NCI-H2196 (cell line): ENCODE results near the gene ZNF576.
A peak's percentile ranks its signal among the peaks of the same experiment; 100 is the strongest.
"Not testable (repeated sequence)": the region's sequence is repeated elsewhere in the genome, so short reads cannot be mapped to it uniquely, and the experiment has no call there.

Source experiments
- DNase-seq: peaks from one replicate; lab custom pipeline; 2025; ENCODE audit not compliant: unreplicated experiment; lab: John Stamatoyannopoulos, UW

Gene ZNF576

GRCh38 chr19:43599635-43600295, 3.4 kb downstream of the ZNF576 start:
- no peak for DNase-seq

- not testable (repeated sequence) for DNase-seq
Observed at GRCh38 chr19:43600326-43600725, 3.9 kb downstream of the ZNF576 start.

- no peak for DNase-seq
Observed at GRCh38 chr19:43605875-43606568, 9.6 kb downstream of the ZNF576 start.

- DNase-seq, result peak; percentile 63
Observed at GRCh38 chr19:43606569-43607229, 10.3 kb downstream of the ZNF576 start.

- DNase-seq, result no peak
Observed at GRCh38 chr19:43607238-43608205, 11.1 kb downstream of the ZNF576 start.

GRCh38 chr19:43609872-43610271, 13.5 kb downstream of the ZNF576 start:
- no peak for DNase-seq

- DNase-seq, result no peak
Observed at GRCh38 chr19:43610493-43610892, 14.1 kb downstream of the ZNF576 start.

GRCh38 chr19:43611788-43612187, 15.4 kb downstream of the ZNF576 start, which contains the start of gene SRRM5:
Gene SRRM5, plus strand, starts transcription at chr19:43612088. Its CDS starts 34 bp downstream, at chr19:43612122.
- DNase-seq, result no peak

- no peak for DNase-seq
Observed at GRCh38 chr19:43612374-43612773, 16.0 kb downstream of the ZNF576 start.

GRCh38 chr19:43616306-43616705, 19.9 kb downstream of the ZNF576 start:
- DNase-seq, result no peak

- DNase-seq, result no peak
Observed at GRCh38 chr19:43616954-43617353, 20.6 kb downstream of the ZNF576 start.

- peak; percentile 64 for DNase-seq
Observed at GRCh38 chr19:43618921-43619261, 22.5 kb downstream of the ZNF576 start.

- peak; percentile 91 for DNase-seq
Observed at GRCh38 chr19:43619262-43620060, 23.1 kb downstream of the ZNF576 start, which contains the start of gene ZNF428. Gene ZNF428, minus strand, starts transcription at chr19:43619629. Its CDS starts 5,325 bp downstream, at chr19:43614304.

- DNase-seq, result no peak
Observed at GRCh38 chr19:43620061-43621001, 23.9 kb downstream of the ZNF576 start.

- no peak for DNase-seq
Observed at GRCh38 chr19:43622070-43622469, 25.7 kb downstream of the ZNF576 start.

GRCh38 chr19:43622956-43623355, 26.6 kb downstream of the ZNF576 start:
- DNase-seq, result no peak

GRCh38 chr19:43623889-43624670, 27.7 kb downstream of the ZNF576 start:
- DNase-seq, result no peak

- DNase-seq, result no peak
Observed at GRCh38 chr19:43624933-43625332, 28.5 kb downstream of the ZNF576 start.
